ENCODE results near the gene MCF2L. TPM values are rescaled to one million over a fixed set of nuclear protein-coding genes. Genes with fewer than 3 reads are reported as not detected.
A peak's percentile ranks its signal among the peaks of the same experiment; 100 is the strongest.

MCF2L gene
- total RNA-seq, 4 donors from 2014 or later: 18.3 to 52.6 (median 29.9) TPM

DNA sequence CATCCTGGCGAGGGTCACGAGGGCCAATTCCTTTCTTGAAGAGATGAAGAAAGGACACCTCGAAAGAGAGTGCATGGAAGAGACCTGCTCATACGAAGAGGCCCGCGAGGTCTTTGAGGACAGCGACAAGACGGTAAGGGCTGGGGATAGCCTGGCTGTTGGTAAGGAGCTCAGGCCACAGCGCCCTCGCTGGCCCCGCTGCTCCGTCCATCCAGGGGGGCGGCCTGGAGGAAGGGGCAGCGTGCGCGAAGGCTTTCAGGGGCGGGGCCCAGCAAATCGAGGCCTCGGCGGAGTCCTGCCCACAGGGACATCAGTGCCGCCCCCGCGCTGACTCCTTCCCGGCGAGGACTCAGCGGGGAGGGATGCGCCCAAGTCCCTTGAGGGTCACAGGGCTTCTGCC, 160.5 kb downstream of the MCF2L start:
- ATAC-seq: no peak
- TF ChIP-seq EP300 (IDR thresholded peaks at IDR 0.05) (no peak), POLR2AphosphoS5 (IDR thresholded peaks at IDR 0.05) (no peak), CTCF (IDR thresholded peaks at IDR 0.05) (no peak), POLR2A (IDR thresholded peaks at IDR 0.05) (no peak)

DNA sequence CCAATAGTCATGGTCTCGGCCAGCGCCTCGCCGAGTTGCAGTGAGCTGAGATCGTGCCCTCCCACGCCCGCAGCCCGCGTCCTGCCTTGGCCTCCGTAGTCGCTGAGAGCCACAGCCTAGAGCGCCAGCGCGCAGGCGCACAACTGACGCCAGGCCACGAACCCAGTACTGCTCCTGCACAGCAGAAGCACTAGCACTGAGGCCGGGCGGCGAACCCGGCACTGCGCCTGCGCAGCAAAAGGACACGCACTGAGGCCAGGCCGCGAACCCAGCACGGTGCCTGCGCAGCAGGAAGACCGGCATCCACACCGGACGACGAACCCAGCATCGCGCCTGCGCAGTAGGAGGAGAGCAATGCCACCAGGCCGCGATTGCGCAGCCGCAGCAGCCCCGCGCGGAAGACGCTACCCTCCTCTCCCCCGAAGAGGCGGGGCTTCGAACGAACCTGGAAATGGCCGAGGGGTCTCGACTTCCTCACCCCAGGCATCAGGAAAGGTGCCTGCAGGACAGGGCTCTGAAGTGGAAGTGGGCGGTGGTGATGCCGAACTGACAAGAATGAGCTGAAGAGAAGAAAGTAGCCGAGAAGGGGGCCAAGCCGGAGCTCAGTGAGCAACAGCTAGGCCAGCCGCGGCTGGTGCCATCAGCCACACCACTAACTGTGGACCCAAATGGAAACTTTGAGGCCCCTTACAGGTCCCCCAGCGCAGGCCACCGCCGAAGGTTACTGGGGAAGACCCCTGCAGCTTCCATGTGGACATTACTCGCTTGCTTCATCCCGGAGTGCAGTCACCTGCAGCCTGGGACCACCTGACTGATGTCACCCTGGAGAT, 161.1 kb downstream of the MCF2L start:
- Histone ChIP-seq H3K4me3 (peak overlapping the region; percentile 3 to 43), H3K36me3 (no peaks in the 10 kb centered on the region), H3K9me3 (no peaks in the 10 kb centered on the region), H3K27me3 (peaks cover 21% of the 10 kb centered on the region), H3K27ac (no peak overlapping the region), H3K4me1 (peaks cover 0 to 10% (median 0%) of the 10 kb centered on the region in 3 donors)
- 88% methylated on average over 10 of the region's 60 CpGs; no CpG with 5 or more reads in 1 of the 2 donors for WGBS, 2 donors (ENCODE audit: low coverage in 1 of 2)
- ATAC-seq: no peak
- TF ChIP-seq POLR2AphosphoS5 (IDR thresholded peaks at IDR 0.05) (no peak), CTCF (IDR thresholded peaks at IDR 0.05) (no peak), EP300 (IDR thresholded peaks at IDR 0.05) (no peak), POLR2A (IDR thresholded peaks at IDR 0.05) (no peak)

More for the DNA sequence above, 160.5 kb downstream of the MCF2L start:
- 73 to 83% methylated on average over 4 to 5 of the region's 27 CpGs for WGBS, 2 donors (ENCODE audit: low coverage in 1 of 2)
- Histone ChIP-seq H3K27ac (no peak overlapping the region), H3K4me3 (peak overlapping the region in 1 of 2 donors; percentile 43), H3K36me3 (no peaks in the 10 kb centered on the region), H3K27me3 (peaks cover 21% of the 10 kb centered on the region), H3K9me3 (no peaks in the 10 kb centered on the region), H3K4me1 (peaks cover 0 to 10% (median 0%) of the 10 kb centered on the region in 3 donors)

DNA sequence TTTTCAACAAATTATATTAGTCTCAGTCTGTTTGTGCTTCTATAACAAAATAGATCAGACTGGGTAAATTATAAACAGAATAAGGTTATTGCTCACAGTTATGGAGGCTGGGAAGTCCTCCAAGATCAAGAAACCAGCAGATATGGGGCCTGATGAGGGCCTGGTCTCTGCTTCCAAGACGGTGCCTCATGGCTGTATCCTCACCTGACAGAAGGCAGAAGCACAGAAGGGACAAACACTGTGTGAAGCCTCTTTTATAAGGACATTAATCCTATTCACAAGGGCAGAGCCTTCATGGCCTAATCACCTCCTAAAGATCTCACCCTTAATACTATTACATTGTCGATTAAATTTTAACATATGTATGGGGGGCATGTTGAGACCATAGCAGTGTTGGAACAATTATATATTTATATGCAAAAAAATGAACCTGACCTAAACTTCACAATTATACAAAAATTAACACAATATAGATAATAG, 166.3 kb downstream of the MCF2L start:
- H3K27ac ChIP-seq: no peak overlapping the region
- TF ChIP-seq EP300 (IDR thresholded peaks at IDR 0.05): no peak
- no peak for TF ChIP-seq POLR2A (IDR thresholded peaks at IDR 0.05)
- TF ChIP-seq POLR2AphosphoS5 (IDR thresholded peaks at IDR 0.05): no peak
- no peak for TF ChIP-seq CTCF (IDR thresholded peaks at IDR 0.05)
- ATAC-seq: no peak
- H3K4me1 ChIP-seq: peaks cover 0 to under 1% (median 0%) of the 10 kb centered on the region in 3 donors
- 79 to 83% methylated on average over 2 of the region's 2 CpGs for WGBS, 2 donors (ENCODE audit: low coverage in 1 of 2)
- H3K36me3 ChIP-seq: no peaks in the 10 kb centered on the region
- no peaks in the 10 kb centered on the region for H3K9me3 ChIP-seq
- H3K4me3 ChIP-seq: no peak overlapping the region
- peaks cover 2% of the 10 kb centered on the region for H3K27me3 ChIP-seq

DNA sequence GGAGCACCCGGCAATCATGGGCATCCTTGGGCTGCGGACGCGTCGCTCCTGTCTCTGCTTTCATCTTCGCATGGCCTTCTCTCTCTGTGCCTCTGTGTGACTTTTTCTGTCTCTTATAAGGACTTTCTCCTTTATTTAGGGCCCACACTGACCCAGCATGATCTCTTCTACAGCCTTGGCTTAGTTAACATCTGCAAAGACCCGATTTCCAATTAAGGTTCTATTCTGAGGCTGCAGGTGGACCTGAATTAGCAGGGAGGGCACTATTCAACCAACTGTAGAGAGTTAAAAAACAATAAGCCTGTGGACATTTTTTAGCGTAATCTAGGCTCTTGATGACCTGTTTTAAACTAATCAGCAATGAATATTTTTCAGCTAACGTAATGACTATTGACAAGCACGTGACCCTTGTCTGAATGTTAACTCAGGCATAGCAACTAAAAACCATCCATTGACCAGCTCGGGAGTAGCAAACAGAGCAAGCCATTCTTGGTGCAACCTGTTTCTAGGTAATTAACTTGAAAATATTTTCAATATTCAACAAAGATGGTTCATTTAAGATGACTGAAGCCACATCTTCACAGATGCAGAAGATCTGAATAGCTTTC, 168.8 kb downstream of the MCF2L start:
- ATAC-seq: no peak
- no peak for TF ChIP-seq CTCF (IDR thresholded peaks at IDR 0.05)
- no peak for TF ChIP-seq POLR2AphosphoS5 (IDR thresholded peaks at IDR 0.05)
- TF ChIP-seq EP300 (IDR thresholded peaks at IDR 0.05): no peak
- TF ChIP-seq POLR2A (IDR thresholded peaks at IDR 0.05): no peak
- Histone ChIP-seq H3K27ac (no peak overlapping the region), H3K27me3 (no peaks in the 10 kb centered on the region), H3K9me3 (no peaks in the 10 kb centered on the region), H3K4me1 (no peaks in the 10 kb centered on the region), H3K36me3 (peaks cover 0 to 9% of the 10 kb centered on the region in 2 donors), H3K4me3 (no peak overlapping the region)
- WGBS, 2 donors (ENCODE audit: low coverage in 1 of 2): 78 to 87% methylated on average over 7 to 10 of the region's 11 CpGs
